ENCODE measurements around the gene ACTRT2. TPM values are rescaled to one million over a fixed set of nuclear protein-coding genes. Genes with fewer than 3 reads are reported as not detected.

The ACTRT2 gene
- total RNA-seq, 1 donor from 2014 or later: not detected

GRCh38 chr1:2979191-2980072 is 41.8 kb upstream of the ACTRT2 start:
- FAIRE-seq (no peak), DNase-seq (ENCODE audit: low read depth) (no peak)
- Histone ChIP-seq H3K27me3 (ENCODE audit: control insufficient read depth, insufficient read depth, low read length) (no peaks in the 10 kb centered on the region), H3K4me3 (ENCODE audit: low read depth, low read length) (no peak overlapping the region), H3K36me3 (ENCODE audit: control insufficient read depth, insufficient read depth, low read length) (no peaks in the 10 kb centered on the region)
- TF ChIP-seq, protein P1, sequence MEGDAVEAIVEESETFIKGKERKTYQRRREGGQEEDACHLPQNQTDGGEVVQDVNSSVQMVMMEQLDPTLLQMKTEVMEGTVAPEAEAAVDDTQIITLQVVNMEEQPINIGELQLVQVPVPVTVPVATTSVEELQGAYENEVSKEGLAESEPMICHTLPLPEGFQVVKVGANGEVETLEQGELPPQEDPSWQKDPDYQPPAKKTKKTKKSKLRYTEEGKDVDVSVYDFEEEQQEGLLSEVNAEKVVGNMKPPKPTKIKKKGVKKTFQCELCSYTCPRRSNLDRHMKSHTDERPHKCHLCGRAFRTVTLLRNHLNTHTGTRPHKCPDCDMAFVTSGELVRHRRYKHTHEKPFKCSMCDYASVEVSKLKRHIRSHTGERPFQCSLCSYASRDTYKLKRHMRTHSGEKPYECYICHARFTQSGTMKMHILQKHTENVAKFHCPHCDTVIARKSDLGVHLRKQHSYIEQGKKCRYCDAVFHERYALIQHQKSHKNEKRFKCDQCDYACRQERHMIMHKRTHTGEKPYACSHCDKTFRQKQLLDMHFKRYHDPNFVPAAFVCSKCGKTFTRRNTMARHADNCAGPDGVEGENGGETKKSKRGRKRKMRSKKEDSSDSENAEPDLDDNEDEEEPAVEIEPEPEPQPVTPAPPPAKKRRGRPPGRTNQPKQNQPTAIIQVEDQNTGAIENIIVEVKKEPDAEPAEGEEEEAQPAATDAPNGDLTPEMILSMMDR (IDR thresholded peaks at IDR 0.05; ENCODE audit: insufficient read depth, low read length, severe bottlenecking): no peak

GRCh38 chr1:2980073-2980791 is 41.0 kb upstream of the ACTRT2 start:
- TF ChIP-seq, protein P1 (IDR thresholded peaks at IDR 0.05; ENCODE audit: insufficient read depth, low read length, severe bottlenecking): no peak
- DNase-seq (ENCODE audit: low read depth) (no peak), FAIRE-seq (no peak)
- Histone ChIP-seq H3K27me3 (ENCODE audit: control insufficient read depth, insufficient read depth, low read length) (no peaks in the 10 kb centered on the region), H3K4me3 (ENCODE audit: low read depth, low read length) (no peak overlapping the region), H3K36me3 (ENCODE audit: control insufficient read depth, insufficient read depth, low read length) (no peaks in the 10 kb centered on the region)

DNA sequence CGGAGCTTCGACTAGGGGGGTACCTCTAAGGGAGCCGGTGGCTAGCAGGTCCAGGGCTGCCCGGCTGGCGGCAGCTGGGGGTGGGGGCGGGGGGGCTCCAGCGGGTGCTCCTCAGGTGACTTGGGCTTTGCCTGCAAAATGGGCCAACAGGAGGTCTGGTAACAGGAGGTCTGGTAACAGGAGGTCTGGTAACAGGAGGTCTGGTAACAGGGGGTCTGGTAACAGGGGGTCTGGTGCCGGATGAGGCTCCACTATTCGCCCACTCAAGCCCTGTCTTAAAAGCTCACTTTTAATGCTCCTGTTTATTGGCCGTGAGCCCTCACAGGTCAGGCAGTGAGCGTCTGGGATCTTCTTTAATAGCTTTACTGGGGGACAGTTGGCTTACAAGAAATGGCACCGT is 40.4 kb upstream of the ACTRT2 start:
- Histone ChIP-seq H3K4me3 (ENCODE audit: low read depth, low read length) (no peak overlapping the region), H3K27me3 (ENCODE audit: control insufficient read depth, insufficient read depth, low read length) (no peaks in the 10 kb centered on the region), H3K36me3 (ENCODE audit: control insufficient read depth, insufficient read depth, low read length) (no peaks in the 10 kb centered on the region)
- DNase-seq (ENCODE audit: low read depth) (no peak), FAIRE-seq (no peak)
- TF ChIP-seq, protein P1 (IDR thresholded peaks at IDR 0.05; ENCODE audit: insufficient read depth, low read length, severe bottlenecking): no peak

DNA sequence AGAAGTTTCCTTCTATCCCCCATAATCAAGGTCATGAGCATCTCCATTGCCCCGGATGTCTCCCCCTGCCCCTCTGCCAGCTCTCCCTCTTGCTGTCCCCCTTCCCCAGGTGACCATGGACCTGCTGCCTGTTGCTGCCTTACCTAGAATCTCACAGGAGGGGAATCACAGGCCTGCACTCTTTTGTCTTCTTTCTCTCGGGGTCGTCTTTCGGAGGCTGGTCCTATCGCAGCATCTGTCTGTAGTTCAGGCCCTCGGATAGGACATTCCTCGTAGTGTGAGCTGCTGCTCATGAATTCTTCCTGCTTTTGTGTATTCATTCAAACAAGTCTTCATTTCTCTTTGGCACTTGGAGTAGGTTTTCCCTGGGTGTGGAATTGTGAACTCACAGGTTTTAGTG is 39.9 kb upstream of the ACTRT2 start:
- DNase-seq (ENCODE audit: low read depth) (no peak), FAIRE-seq (no peak)
- Histone ChIP-seq H3K27me3 (ENCODE audit: control insufficient read depth, insufficient read depth, low read length) (no peaks in the 10 kb centered on the region), H3K36me3 (ENCODE audit: control insufficient read depth, insufficient read depth, low read length) (no peaks in the 10 kb centered on the region), H3K4me3 (ENCODE audit: low read depth, low read length) (no peak overlapping the region)
- TF ChIP-seq, protein P1 (IDR thresholded peaks at IDR 0.05; ENCODE audit: insufficient read depth, low read length, severe bottlenecking): no peak

DNA sequence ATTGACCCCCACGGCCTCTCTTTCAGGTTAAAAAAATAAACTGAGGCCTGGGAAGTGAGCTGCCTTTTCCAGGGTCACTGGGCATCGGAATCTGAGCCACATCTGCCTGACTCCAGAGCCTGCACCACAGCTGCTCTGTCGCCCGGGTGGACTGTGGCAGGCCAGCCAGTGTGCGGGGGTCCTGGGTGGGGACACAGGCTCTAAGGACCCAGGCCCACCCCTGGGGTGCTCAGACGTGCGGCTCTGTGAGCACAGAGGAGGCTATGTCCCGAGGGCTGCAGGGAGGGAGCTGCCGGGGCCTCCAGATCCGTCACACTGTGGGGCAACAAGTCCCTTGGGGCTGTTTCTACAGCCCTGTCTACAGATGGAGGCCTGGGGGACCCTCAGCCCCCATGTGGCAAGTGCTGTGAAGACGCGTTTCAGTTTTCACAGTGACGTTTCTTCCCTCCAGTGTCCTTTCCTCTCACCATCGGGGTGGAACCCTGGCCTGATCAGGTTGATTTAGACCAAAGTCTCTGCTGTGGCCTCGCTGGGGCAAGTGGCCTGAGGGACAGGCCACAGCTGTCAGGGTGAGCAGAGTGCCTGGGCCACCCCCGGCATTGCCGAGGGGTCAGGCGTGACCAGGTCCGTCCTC is 39.2 kb upstream of the ACTRT2 start:
- no peaks in the 10 kb centered on the region for H3K36me3 ChIP-seq (ENCODE audit: control insufficient read depth, insufficient read depth, low read length)
- FAIRE-seq: no peak
- TF ChIP-seq, protein P1 (IDR thresholded peaks at IDR 0.05; ENCODE audit: insufficient read depth, low read length, severe bottlenecking): no peak
- DNase-seq (ENCODE audit: low read depth): no peak
- H3K27me3 ChIP-seq (ENCODE audit: control insufficient read depth, insufficient read depth, low read length): no peaks in the 10 kb centered on the region
- H3K4me3 ChIP-seq (ENCODE audit: low read depth, low read length): no peak overlapping the region

Measured in bronchial epithelial cell (primary cell).